PC-3 (cell line): ENCODE data around the gene FNDC10.
"Not testable (repeated sequence)": the region's sequence is repeated elsewhere in the genome, so short reads cannot be mapped to it uniquely, and the experiment has no call there.

Experiments used
- EZH2 ChIP-seq: fragments of 300-600 bp; sonication (generic); IDR thresholded peaks from one replicate; pipeline ENCODE4 v1.6.1; 2017; ENCODE audit warnings: antibody characterized with exemption, mild to moderate bottlenecking, low read length; ENCODE audit not compliant: unreplicated experiment
- EZH2phosphoT487 ChIP-seq: fragments of 300-600 bp; sonication (generic); IDR thresholded peaks from 2 replicates; pipeline ENCODE4 v1.6.1; 2018; ENCODE audit warnings: mild to moderate bottlenecking, antibody characterized with exemption, low read length, borderline replicate concordance
- TF ChIP-seq, protein P1 (sequence below): fragments of 300-600 bp; sonication (generic); conservative IDR thresholded peaks from 2 replicates; pipeline ENCODE4 v1.5.1; 2017; ENCODE audit warnings: antibody characterized with exemption, low read depth, mild to moderate bottlenecking, low read length

DNA sequence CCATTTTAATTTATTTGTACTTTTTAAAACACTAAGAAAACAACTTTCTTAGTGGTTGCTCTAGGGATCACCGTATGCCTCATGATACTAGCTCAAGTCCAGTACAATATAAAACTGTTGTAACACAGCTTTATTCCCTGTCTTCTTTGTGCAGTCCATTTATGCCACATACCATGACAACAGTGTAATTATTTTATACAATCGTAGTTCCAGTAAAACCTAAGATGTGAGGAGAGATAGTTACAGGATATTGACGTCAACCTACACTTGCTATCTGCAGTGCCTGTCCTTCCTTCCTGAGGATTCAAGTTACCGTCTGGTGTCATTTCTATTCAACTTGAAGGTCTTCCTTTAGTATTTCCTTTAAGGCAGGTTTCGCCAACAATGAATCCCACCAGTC is 46.4 kb upstream of the FNDC10 start:
- TF ChIP-seq, protein P1, sequence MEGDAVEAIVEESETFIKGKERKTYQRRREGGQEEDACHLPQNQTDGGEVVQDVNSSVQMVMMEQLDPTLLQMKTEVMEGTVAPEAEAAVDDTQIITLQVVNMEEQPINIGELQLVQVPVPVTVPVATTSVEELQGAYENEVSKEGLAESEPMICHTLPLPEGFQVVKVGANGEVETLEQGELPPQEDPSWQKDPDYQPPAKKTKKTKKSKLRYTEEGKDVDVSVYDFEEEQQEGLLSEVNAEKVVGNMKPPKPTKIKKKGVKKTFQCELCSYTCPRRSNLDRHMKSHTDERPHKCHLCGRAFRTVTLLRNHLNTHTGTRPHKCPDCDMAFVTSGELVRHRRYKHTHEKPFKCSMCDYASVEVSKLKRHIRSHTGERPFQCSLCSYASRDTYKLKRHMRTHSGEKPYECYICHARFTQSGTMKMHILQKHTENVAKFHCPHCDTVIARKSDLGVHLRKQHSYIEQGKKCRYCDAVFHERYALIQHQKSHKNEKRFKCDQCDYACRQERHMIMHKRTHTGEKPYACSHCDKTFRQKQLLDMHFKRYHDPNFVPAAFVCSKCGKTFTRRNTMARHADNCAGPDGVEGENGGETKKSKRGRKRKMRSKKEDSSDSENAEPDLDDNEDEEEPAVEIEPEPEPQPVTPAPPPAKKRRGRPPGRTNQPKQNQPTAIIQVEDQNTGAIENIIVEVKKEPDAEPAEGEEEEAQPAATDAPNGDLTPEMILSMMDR: not testable (repeated sequence)
- not testable (repeated sequence) for TF ChIP-seq EZH2, EZH2phosphoT487
